H9 (cell line): ENCODE measurements around the gene OSBPL10. TPM values are rescaled to one million over a fixed set of nuclear protein-coding genes. Genes with fewer than 3 reads are reported as not detected.

Experiments used
- DNase-seq: peaks from one replicate; pipeline ENCODE4 v3.0.0-alpha.2; 2017
- H2AFZ ChIP-seq: one replicate; pipeline ENCODE4 v1.6.1; 2013; ENCODE audit warnings: mild to moderate bottlenecking, low read length, control low read depth, moderate library complexity
- H2AK5ac ChIP-seq: 2 replicates; pipeline ENCODE4 v1.6.1; 2013; ENCODE audit warnings: low read length, control low read depth, mixed read lengths; ENCODE audit not compliant: insufficient read length
- H2BK120ac ChIP-seq: one replicate; pipeline ENCODE4 v1.6.1; 2013; ENCODE audit warnings: low read depth, mild to moderate bottlenecking, low read length, control low read depth, inconsistent platforms; ENCODE audit not compliant: poor library complexity, severe bottlenecking
- H2BK12ac ChIP-seq: 2 replicates; pipeline ENCODE4 v1.6.1; 2013; ENCODE audit warnings: low read length, control low read depth, mixed read lengths, low read depth; ENCODE audit not compliant: insufficient read length
- H2BK15ac ChIP-seq: 2 replicates; pipeline ENCODE4 v1.6.1; 2013; ENCODE audit warnings: low read depth, low read length, control low read depth
- H2BK20ac ChIP-seq: one replicate; pipeline ENCODE4 v1.6.1; 2013; ENCODE audit warnings: low read depth, mild to moderate bottlenecking, low read length, control low read depth, inconsistent platforms; ENCODE audit not compliant: poor library complexity, severe bottlenecking
- H2BK5ac ChIP-seq: 2 replicates; pipeline ENCODE4 v1.6.1; 2013; ENCODE audit warnings: low read length, control low read depth, mixed read lengths; ENCODE audit not compliant: insufficient read length
- H3K14ac ChIP-seq: 2 replicates; pipeline ENCODE4 v1.6.1; 2013; ENCODE audit warnings: low read length, control low read depth; ENCODE audit not compliant: insufficient read depth
- H3K18ac ChIP-seq: 2 replicates; pipeline ENCODE4 v1.6.1; 2013; ENCODE audit warnings: low read depth, mild to moderate bottlenecking, mixed read lengths, low read length, control low read depth; ENCODE audit not compliant: insufficient read length
- H3K23ac ChIP-seq: 2 replicates; pipeline ENCODE4 v1.6.1; 2013; ENCODE audit warnings: low read length, control low read depth, mixed read lengths, low read depth; ENCODE audit not compliant: insufficient read length
- H3K23me2 ChIP-seq: 2 replicates; pipeline ENCODE4 v1.6.1; 2013; ENCODE audit warnings: low read depth, mild to moderate bottlenecking, mixed read lengths, low read length, control low read depth; ENCODE audit not compliant: insufficient read length, poor library complexity, severe bottlenecking
- H3K27ac ChIP-seq: 2 replicates; pipeline ENCODE4 v1.5.1; 2013; ENCODE audit warnings: low read length, control low read depth, mixed read lengths, low read depth; ENCODE audit not compliant: insufficient read length
- H3K27me3 ChIP-seq: 2 replicates; pipeline ENCODE4 v1.6.1; 2013; ENCODE audit warnings: low read length, control low read depth, inconsistent platforms; ENCODE audit not compliant: insufficient read depth
- H3K4ac ChIP-seq: 2 replicates; pipeline ENCODE4 v1.6.1; 2013; ENCODE audit warnings: low read depth, mild to moderate bottlenecking, control low read depth, inconsistent platforms, low read length, moderate library complexity
- H3K4me1 ChIP-seq: 2 replicates; pipeline ENCODE4 v1.6.1; 2013; ENCODE audit warnings: low read length, control low read depth, inconsistent platforms; ENCODE audit not compliant: insufficient read depth
- H3K4me2 ChIP-seq: 2 replicates; pipeline ENCODE4 v1.6.1; 2013; ENCODE audit warnings: low read length, control low read depth, mixed read lengths; ENCODE audit not compliant: insufficient read length, insufficient read depth
- H3K56ac ChIP-seq: 2 replicates; pipeline ENCODE4 v1.6.1; 2013; ENCODE audit warnings: low read depth, mild to moderate bottlenecking, mixed read lengths, low read length, control low read depth; ENCODE audit not compliant: insufficient read length
- H3K79me1 ChIP-seq: 2 replicates; pipeline ENCODE4 v1.6.1; 2013; ENCODE audit warnings: low read depth, mild to moderate bottlenecking, moderate library complexity, low read length, control low read depth, inconsistent platforms; ENCODE audit not compliant: insufficient read depth, poor library complexity, severe bottlenecking
- H3K79me2 ChIP-seq: 2 replicates; pipeline ENCODE4 v1.6.1; 2013; ENCODE audit warnings: low read length, control low read depth, inconsistent platforms; ENCODE audit not compliant: insufficient read depth
- H3K9ac ChIP-seq: 2 replicates; pipeline ENCODE4 v1.6.1; 2013; ENCODE audit warnings: low read length, control low read depth, mixed read lengths; ENCODE audit not compliant: insufficient read length; ENCODE audit errors: extremely low read depth
- H3K9me3 ChIP-seq: one replicate; pipeline ENCODE4 v1.6.1; 2013; ENCODE audit warnings: low read depth, low read length, inconsistent platforms; ENCODE audit not compliant: control insufficient read depth
- H3T11ph ChIP-seq: one replicate; pipeline ENCODE4 v1.6.1; 2013; ENCODE audit warnings: mild to moderate bottlenecking, low read length, control low read depth, inconsistent platforms
- H4K20me1 ChIP-seq: one replicate; pipeline ENCODE4 v1.6.1; 2013; ENCODE audit not compliant: control insufficient read depth, insufficient read length, insufficient read depth
- H4K5ac ChIP-seq: 2 replicates; pipeline ENCODE4 v1.6.1; 2013; ENCODE audit warnings: low read depth, mild to moderate bottlenecking, mixed read lengths, low read length, control low read depth; ENCODE audit not compliant: insufficient read length
- H4K8ac ChIP-seq: replicated peaks from 2 replicates; pipeline ENCODE4 v1.6.1; 2013; ENCODE audit warnings: low read length, control low read depth, mixed read lengths, low read depth; ENCODE audit not compliant: insufficient read length
- H4K91ac ChIP-seq: 2 replicates; pipeline ENCODE4 v1.6.1; 2013; ENCODE audit warnings: low read depth, mild to moderate bottlenecking, moderate library complexity, mixed read lengths, low read length, control low read depth; ENCODE audit not compliant: insufficient read length
- H3K27ac Mint-ChIP-seq, 3 experiments: 2 replicates in 2 of 3; 3 replicates in 1 of 3; pipeline ENCODE4 v1.8.0; 2020 to 2021; ENCODE audit warnings: mixed read lengths in 3 of 3, mild to moderate bottlenecking in 1 of 3, moderate library complexity in 1 of 3
- H3K27me3 Mint-ChIP-seq: 2 replicates; pipeline ENCODE4 v1.8.0; 2021; ENCODE audit warnings: low read depth, mild to moderate bottlenecking, moderate library complexity, mixed read lengths
- H3K36me3 Mint-ChIP-seq, 3 experiments: 2 replicates in 2 of 3; 3 replicates in 1 of 3; pipeline ENCODE4 v1.8.0; 2020 to 2021; ENCODE audit warnings: low read depth in 3 of 3, mixed read lengths in 3 of 3; ENCODE audit not compliant: insufficient read depth in 1 of 3
- H3K4me1 Mint-ChIP-seq, 2 experiments: 2 replicates each; pipeline ENCODE4 v1.8.0; 2020; ENCODE audit warnings: mixed read lengths in 2 of 2
- H3K4me3 Mint-ChIP-seq, 2 experiments: 2 replicates in 1 of 2; 3 replicates in 1 of 2; pipeline ENCODE4 v1.8.0; 2020 to 2021; ENCODE audit warnings: mild to moderate bottlenecking in 2 of 2, mixed read lengths in 2 of 2, moderate library complexity in 1 of 2
- H3K9me3 Mint-ChIP-seq, 2 experiments: 2 replicates in 1 of 2; 3 replicates in 1 of 2; pipeline ENCODE4 v1.8.0; 2020; ENCODE audit warnings: mild to moderate bottlenecking in 2 of 2, mixed read lengths in 2 of 2, moderate library complexity in 1 of 2
- WGBS: extraction: QIAGEN DNeasy Blood & Tissue Kit; methylation state at CpG from one replicate; pipeline ENCODE4 v1.1.7; 2013; ENCODE audit warnings: missing lambda C conversion rate, low lambda C conversion rate, mixed read lengths; ENCODE audit not compliant: insufficient read length; ENCODE audit errors: extremely low coverage; 5-methylcytosine and 5-hydroxymethylcytosine counted together
- total RNA-seq: library from RNA; stranded (reverse); gene quantifications from 2 replicates; pipeline ENCODE4 v1.2.1, GENCODE V29; 2021
- TF ChIP-seq, protein P1 (sequence below): fragments of 200-600 bp; sonication (generic); conservative IDR thresholded peaks from 3 replicates; pipeline ENCODE4 v1.8.0; 2021; ENCODE audit warnings: antibody characterized with exemption, mild to moderate bottlenecking

OSBPL10 gene
- total RNA-seq, 1 experiment from 2014 or later = 42.7 TPM

DNA sequence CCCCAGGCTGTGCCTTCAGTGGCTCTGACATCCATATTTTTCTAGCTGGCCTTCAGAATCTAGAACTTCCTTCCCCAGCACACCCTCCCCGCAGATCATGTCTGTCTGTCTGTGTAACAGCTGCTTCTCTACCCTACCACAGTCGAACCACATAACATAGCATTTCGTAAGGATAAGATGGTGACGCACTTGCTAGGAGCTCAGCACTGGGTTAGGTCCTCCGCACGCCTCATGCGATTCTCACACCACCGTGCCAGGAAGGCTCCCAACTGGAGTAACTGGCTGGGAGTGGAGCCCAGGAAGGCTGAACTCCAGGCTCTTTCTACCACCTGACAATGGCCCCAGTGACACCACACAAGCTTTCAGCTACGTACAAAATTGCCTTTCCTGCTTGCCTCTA, 279.8 kb downstream of the OSBPL10 start:
- Histone ChIP-seq H2BK15ac (no peak overlapping the region), H3K56ac (no peak overlapping the region), H3K79me1 (no peaks in the 10 kb centered on the region), H3K23ac (no peak overlapping the region), H4K91ac (no peak overlapping the region), H2BK12ac (no peak overlapping the region), H3K4me2 (no peak overlapping the region), H2BK120ac (no peak overlapping the region), H3K23me2 (no peaks in the 10 kb centered on the region), H3K27ac (no peak overlapping the region), H3K9ac (no peak overlapping the region), H3T11ph (no peak overlapping the region), H3K79me2 (no peaks in the 10 kb centered on the region; the same call in 1 of the 2 replicates), H2BK20ac (no peak overlapping the region), H2BK5ac (no peak overlapping the region), H3K4ac (no peak overlapping the region), H3K14ac (no peak overlapping the region), H3K9me3 (no peaks in the 10 kb centered on the region), H2AK5ac (no peak overlapping the region), H2AFZ (no peak overlapping the region), H4K5ac (no peak overlapping the region), H4K20me1 (no peaks in the 10 kb centered on the region), H3K4me1 (no peaks in the 10 kb centered on the region; the same call in 1 of the 2 replicates), H3K27me3 (no peaks in the 10 kb centered on the region), H3K18ac (no peak overlapping the region), H4K8ac (no peak overlapping the region)
- Mint-ChIP-seq H3K27ac (peak overlapping the region in 1 of 3 experiments; percentile 9; a peak in 1 of 7 replicates), H3K36me3 (peaks cover 28 to 40% (median 35%) of the 10 kb centered on the region in 3 experiments), H3K27me3 (no peaks in the 10 kb centered on the region), H3K4me1 (peaks cover 7 to 13% of the 10 kb centered on the region in 2 experiments), H3K9me3 (0 out of 5 replicates have a peak, but pooled peaks cover 0 to 2% of the 10 kb centered on the region in 2 experiments), H3K4me3 (no peak overlapping the region)
- TF ChIP-seq, protein P1, sequence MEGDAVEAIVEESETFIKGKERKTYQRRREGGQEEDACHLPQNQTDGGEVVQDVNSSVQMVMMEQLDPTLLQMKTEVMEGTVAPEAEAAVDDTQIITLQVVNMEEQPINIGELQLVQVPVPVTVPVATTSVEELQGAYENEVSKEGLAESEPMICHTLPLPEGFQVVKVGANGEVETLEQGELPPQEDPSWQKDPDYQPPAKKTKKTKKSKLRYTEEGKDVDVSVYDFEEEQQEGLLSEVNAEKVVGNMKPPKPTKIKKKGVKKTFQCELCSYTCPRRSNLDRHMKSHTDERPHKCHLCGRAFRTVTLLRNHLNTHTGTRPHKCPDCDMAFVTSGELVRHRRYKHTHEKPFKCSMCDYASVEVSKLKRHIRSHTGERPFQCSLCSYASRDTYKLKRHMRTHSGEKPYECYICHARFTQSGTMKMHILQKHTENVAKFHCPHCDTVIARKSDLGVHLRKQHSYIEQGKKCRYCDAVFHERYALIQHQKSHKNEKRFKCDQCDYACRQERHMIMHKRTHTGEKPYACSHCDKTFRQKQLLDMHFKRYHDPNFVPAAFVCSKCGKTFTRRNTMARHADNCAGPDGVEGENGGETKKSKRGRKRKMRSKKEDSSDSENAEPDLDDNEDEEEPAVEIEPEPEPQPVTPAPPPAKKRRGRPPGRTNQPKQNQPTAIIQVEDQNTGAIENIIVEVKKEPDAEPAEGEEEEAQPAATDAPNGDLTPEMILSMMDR = no peak
- no peak for DNase-seq
- WGBS = no CpG with 5 or more reads among the region's 9 CpGs
